Fibroblast of peridontal ligament (primary cell): ENCODE results near the gene NEO1.
A peak's percentile ranks its signal among the peaks of the same experiment; 100 is the strongest.
"Not testable (repeated sequence)": the region's sequence is repeated elsewhere in the genome, so short reads cannot be mapped to it uniquely, and the experiment has no call there.

ENCODE experiments used
- DNase-seq: peaks from one replicate; pipeline ENCODE4 v3.0.0-alpha.2; 2010; ENCODE audit errors: extremely low read depth

NEO1 gene

DNA sequence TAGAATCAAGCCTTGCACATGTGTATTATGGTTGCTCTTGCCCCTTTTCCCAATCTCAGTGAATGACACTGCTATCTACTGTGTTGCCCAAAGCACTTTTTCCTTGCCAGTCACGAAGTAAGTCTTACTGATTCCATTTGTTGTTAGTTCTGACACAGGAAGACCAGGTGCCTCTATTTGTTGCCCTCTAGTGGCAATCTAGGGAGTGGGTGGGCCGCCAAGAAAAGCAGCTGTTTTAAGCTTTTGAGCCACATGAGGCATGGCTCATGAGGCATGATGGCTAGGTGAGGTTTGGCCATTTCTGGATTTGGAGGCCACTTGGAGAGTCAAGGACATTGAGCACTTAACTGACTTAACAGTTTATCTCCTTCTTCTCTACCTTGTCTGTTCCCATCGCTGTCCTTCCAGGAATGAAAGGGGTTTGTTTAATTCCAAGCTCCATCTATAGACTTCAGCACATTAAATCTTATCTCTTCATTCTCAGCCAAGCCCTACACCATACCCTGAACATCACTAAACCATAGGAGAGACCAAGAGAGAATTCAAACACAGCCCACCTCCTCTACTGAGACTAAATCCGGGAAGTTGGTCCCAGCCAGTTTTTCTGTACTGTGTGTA, 213.4 kb downstream of the NEO1 start:
- peak; percentile 46 for DNase-seq

- DNase-seq, result no peak
Observed at GRCh38 chr15:73268457-73268856, 216.2 kb downstream of the NEO1 start.

DNA sequence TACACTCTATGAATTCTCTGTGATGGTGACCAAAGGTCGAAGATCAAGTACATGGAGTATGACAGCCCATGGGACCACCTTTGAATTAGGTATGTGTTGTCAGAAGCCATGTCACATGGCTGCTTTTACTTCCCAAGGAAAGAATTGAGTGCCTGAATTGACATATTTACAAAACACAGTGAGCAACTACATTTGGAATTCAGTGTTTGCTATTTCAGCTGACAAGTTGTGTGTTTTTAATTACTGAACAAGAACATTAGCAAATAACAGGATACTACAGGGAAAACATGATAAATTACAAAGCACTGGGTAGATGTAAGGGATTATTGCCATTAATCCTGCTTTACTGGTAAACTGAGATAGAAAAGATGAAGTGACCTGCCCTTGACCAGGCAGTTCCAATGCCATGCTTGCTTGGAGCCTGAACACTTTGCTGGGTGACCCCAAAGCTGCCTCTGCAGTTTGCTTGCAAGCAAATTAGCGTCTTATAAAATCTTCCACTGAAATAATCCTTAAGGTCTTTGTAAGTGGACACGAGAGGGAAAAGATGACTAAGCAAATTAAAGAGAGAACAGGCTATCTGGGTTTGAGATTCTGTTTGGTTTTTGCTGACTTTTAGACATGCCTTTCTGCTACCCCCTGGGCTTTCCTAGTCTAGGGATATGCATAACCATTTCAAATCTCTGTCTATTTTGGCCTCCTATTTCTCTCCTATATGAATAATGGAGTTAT, 218.3 kb downstream of the NEO1 start:
- DNase-seq, result peak; percentile 30

GRCh38 chr15:73273181-73274002, 221.1 kb downstream of the NEO1 start:
- peak; percentile 75 for DNase-seq

DNA sequence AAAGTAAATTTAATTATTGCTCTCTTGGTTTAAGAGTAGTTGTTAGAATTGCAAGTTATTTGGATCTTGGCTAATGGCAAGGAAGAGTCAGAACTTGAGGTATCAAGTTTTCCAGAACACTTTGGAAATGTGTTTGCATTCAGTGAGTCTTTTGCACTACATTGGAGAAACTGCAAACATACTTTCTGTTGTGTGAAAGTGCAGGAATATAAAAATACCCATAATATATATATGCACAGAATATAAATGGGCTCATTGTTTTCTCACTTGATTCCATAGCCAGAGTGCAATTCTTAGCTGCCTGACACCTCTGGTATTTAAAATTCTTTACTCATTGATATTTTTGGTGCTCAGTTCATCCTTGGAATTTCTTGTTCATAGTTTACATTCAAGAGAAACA, 223.6 kb downstream of the NEO1 start:
- no peak for DNase-seq

GRCh38 chr15:73282567-73283365, 230.5 kb downstream of the NEO1 start:
- DNase-seq, result no peak

DNA sequence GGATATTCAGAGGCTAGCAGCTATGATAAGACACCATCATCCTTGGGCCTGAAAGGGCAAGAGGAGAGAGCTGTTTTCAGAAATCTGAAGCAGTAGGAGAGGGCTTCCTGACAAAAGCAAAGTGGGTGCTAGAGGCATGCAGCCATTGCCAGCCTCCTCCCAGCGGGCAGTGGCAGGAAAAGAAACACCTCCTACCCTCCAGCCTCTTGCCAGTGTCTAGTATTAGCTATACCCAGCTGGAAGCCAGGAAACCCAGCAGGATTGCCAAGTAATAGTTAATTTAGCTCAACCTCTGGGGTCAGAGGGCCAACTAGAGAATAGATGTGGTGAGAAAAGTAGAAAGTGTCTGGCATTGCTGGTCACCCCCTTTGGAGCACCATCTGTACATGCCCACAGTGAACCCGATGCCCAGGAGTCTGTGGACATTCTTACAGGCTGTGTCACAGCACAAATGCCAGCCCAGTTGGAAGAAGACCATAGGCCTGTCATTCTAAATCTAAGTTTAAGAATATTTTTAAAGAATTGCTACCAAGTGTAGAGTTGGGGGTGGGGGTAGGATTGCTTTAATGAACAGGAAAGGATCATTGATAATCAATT, 231.2 kb downstream of the NEO1 start:
- no peak for DNase-seq

GRCh38 chr15:73284090-73284716, 231.9 kb downstream of the NEO1 start:
- peak; percentile 66 for DNase-seq

DNA sequence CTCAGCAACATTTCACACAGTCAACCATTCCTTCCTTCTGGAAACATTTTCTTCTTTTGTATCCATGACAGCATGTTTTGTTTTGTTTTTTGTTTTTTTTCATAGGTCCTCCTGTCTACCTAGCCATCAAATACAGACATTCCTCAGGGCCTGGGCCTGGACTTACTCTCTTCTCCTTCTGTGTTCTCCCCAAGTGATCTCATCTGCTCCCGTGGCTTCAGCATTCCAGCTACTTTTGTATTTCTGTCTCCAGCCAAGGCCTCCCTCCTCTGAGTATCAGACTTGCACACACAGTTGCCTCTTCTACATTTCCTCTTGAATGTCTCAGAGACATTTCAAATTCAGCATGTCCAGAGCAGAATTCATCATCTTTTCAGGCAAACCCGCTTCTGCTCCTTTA, 234.0 kb downstream of the NEO1 start:
- peak; percentile 18 for DNase-seq

DNA sequence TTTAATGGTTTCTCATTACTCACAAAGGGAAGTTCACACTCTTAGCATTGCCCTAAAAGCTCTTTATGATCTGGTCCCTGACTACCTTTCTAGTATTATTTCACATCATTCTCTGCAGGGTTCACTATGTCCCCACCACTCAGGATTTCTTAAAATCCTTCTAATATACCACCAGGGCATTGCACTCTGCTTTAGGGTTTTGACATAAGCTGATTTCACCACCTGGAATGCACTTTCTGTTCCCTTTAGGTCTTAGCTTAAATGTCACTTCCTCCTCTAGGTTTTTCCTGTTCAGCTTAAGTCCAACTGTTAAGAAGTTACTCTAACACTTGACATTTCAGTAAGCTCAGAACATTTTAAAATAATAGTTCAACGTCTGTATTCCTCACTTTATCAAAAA, 234.8 kb downstream of the NEO1 start:
- DNase-seq, result no peak

- DNase-seq, result no peak
Observed at GRCh38 chr15:73291441-73291840, 239.2 kb downstream of the NEO1 start.

GRCh38 chr15:73293773-73294172, 241.5 kb downstream of the NEO1 start:
- no peak for DNase-seq

- DNase-seq, result peak; percentile 12
Observed at GRCh38 chr15:73295630-73296286, 243.5 kb downstream of the NEO1 start.

GRCh38 chr15:73296609-73297353, 244.5 kb downstream of the NEO1 start:
- DNase-seq, result no peak

- no peak for DNase-seq
Observed at GRCh38 chr15:73298522-73299245, 246.4 kb downstream of the NEO1 start.

DNA sequence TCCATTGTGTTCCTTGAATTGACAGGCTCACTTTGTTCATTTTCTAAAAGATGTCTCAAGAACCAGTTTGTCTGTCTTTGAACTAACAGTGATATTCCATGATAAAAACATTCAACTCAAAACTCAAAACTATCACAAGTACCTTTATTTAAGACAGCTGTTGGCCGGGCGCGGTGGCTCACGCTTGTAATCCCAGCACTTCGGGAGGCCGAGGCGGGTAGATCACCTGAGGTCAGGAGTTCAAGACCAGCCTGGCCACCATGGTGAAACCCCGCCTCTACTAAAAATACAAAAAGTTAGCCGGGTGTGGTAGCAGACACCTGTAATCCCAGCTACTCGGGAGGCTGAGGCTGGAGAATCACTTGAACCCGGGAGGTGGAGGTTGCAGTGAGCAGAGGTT, 248.0 kb downstream of the NEO1 start:
- not testable (repeated sequence) for DNase-seq

GRCh38 chr15:73303636-73304035, 251.4 kb downstream of the NEO1 start:
- no peak for DNase-seq

- peak; percentile 68 for DNase-seq
Observed at GRCh38 chr15:73305331-73306211, 253.3 kb downstream of the NEO1 start.
